ENCODE results near the gene NAA35. TPM values are rescaled to one million over a fixed set of nuclear protein-coding genes. Genes with fewer than 3 reads are reported as not detected.

The NAA35 gene
- total RNA-seq, 1 experiment from 2014 or later, result 21.3 TPM

- Histone ChIP-seq H3K4me3 (ENCODE audit: low read depth in 2 of 2, low read length in 2 of 2) (no peak overlapping the region), H3K27me3 (ENCODE audit: control insufficient read depth, insufficient read depth, low read length) (no peaks in the 10 kb centered on the region), H3K36me3 (ENCODE audit: control insufficient read depth, insufficient read depth, low read length) (no peaks in the 10 kb centered on the region; the same call in 1 of the 2 replicates), H3K27ac (ENCODE audit: low read length) (no peak overlapping the region), H3K4me1 (ENCODE audit: control insufficient read depth, insufficient read depth, low read length) (no peaks in the 10 kb centered on the region), H3K9me3 (ENCODE audit: control insufficient read depth, insufficient read depth, low read depth, low read length) (no peaks in the 10 kb centered on the region)
- DNase-seq (ENCODE audit: low read depth, low spot score) (no peak), ATAC-seq (no peak)
- CTCF ChIA-PET, result no interaction called here
- BruUV-seq (replicated peaks), result no TSS peak
- POLR2A ChIA-PET, result no interaction called here
- intact Hi-C loops (cut with micrococcal nuclease; ENCODE audit: unreplicated experiment), result no loop called here
- TF ChIP-seq POLR2AphosphoS5 (IDR thresholded peaks at IDR 0.05; ENCODE audit: low read depth, low read length) (no peak), CTCF (IDR thresholded peaks at IDR 0.05) (no peak), REST (IDR thresholded peaks at IDR 0.05; ENCODE audit: insufficient read depth in 1 of 2, low read depth in 2 of 2, low read length in 1 of 2) (no peak), TCF7L2 (IDR thresholded peaks at IDR 0.05; ENCODE audit: low read depth, low read length) (no peak), SIN3A (IDR thresholded peaks at IDR 0.05; ENCODE audit: borderline replicate concordance, insufficient read depth, low read depth, low read length) (no peak)
- in situ Hi-C loops (cut with HindIII; ENCODE audit: low pct_unique_long_range_greater_than_20kb, low sequenced_read_pairs), result no loop called here
These were observed 8.8 kb downstream of the NAA35 start for GRCh38 chr9:85949586-85950335.

- no TSS peak for BruUV-seq (replicated peaks)
- Histone ChIP-seq H3K36me3 (ENCODE audit: control insufficient read depth, insufficient read depth, low read length) (peaks cover 5% of the 10 kb centered on the region), H3K4me3 (ENCODE audit: low read depth in 2 of 2, low read length in 2 of 2) (no peak overlapping the region), H3K27ac (ENCODE audit: low read length) (no peak overlapping the region), H3K9me3 (ENCODE audit: control insufficient read depth, insufficient read depth, low read depth, low read length) (no peaks in the 10 kb centered on the region), H3K4me1 (ENCODE audit: control insufficient read depth, insufficient read depth, low read length) (no peaks in the 10 kb centered on the region), H3K27me3 (ENCODE audit: control insufficient read depth, insufficient read depth, low read length) (no peaks in the 10 kb centered on the region)
- ChIA-PET POLR2A (no interaction called here), CTCF (no interaction called here)
- in situ Hi-C loops (cut with HindIII; ENCODE audit: low pct_unique_long_range_greater_than_20kb, low sequenced_read_pairs) (no loop called here), intact Hi-C loops (cut with micrococcal nuclease; ENCODE audit: unreplicated experiment) (no loop called here)
- no peak for ATAC-seq
- TF ChIP-seq REST (IDR thresholded peaks at IDR 0.05; ENCODE audit: insufficient read depth in 1 of 2, low read depth in 2 of 2, low read length in 1 of 2) (no peak), POLR2AphosphoS5 (IDR thresholded peaks at IDR 0.05; ENCODE audit: low read depth, low read length) (no peak), CTCF (IDR thresholded peaks at IDR 0.05) (no peak), SIN3A (IDR thresholded peaks at IDR 0.05; ENCODE audit: borderline replicate concordance, insufficient read depth, low read depth, low read length) (no peak), TCF7L2 (IDR thresholded peaks at IDR 0.05; ENCODE audit: low read depth, low read length) (no peak)
- no peak for DNase-seq (ENCODE audit: low read depth, low spot score)
These were observed 19.0 kb downstream of the NAA35 start for GRCh38 chr9:85959955-85960354.

Data from Panc1 (cell line).